Uterus (tissue), 2 donors: Measurements from ENCODE around the gene VSIG10L2.

Source experiments
- CTCF ChIP-seq, 4 experiments: fragments of 200-600 bp in 2 of 4; fragments of 450-650 bp in 2 of 4; sonication (generic) in 2 of 4; IDR thresholded peaks; one replicate each; pipeline ENCODE4 v1.5.1; 2016 to 2019; ENCODE audit warnings: antibody characterized with exemption in 4 of 4, mild to moderate bottlenecking in 2 of 4, moderate library complexity in 1 of 4
- POLR2A ChIP-seq, 2 donors: fragments of 450-650 bp; IDR thresholded peaks; one replicate each; pipeline ENCODE4 v1.6.1; 2016; ENCODE audit warnings: antibody characterized with exemption in 2 of 2, mild to moderate bottlenecking in 1 of 2, moderate library complexity in 1 of 2

GRCh38 chr11:125947419-125948277 lies 1.8 kb downstream of the VSIG10L2 start:
- no peak for TF ChIP-seq POLR2A (IDR thresholded peaks at IDR 0.05)
- no peak for TF ChIP-seq CTCF (IDR thresholded peaks at IDR 0.05)
